CD4-positive, alpha-beta T cell treated with Interferon gamma for 1 hour (primary cell): ENCODE measurements around the gene CHTF18.
"Not testable (repeated sequence)": the region's sequence is repeated elsewhere in the genome, so short reads cannot be mapped to it uniquely, and the experiment has no call there.

Experiments used
- DNase-seq: peaks from one replicate; pipeline ENCODE4 v3.0.0-alpha.2; 2020

CHTF18 gene

DNA sequence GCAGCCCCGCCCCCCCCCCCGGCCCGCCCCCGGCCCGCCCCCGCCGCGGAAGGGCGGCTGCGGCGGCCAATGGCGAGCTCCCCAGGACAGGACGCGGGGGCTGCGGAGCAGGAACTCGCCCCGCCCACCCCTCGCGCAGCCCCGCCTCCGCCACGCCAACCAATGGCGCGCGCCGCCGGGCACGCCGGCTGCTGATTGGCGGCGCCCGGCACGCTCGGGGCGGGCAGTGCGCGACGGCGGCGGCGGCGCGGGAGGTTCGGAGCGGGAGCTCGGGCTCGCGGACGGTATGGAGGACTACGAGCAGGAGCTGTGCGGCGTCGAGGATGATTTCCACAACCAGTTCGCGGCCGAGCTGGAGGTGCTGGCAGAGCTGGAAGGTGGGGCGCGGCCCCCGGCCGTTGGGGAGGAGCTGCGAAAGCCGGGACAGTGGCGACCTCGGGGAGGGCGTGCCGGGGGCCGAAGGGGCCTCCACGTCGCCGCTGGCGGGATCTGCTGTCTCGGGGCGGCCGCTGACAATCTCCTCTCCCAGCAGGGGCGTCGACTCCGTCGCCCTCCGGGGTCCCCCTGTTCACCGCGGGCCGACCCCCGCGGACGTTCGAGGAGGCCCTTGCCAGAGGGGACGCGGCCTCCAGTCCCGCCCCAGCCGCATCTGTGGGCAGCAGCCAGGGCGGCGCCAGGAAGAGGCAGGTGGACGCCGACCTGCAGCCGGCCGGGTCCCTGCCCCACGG is at the start of gene CHTF18:
Gene CHTF18 (plus strand): TSS at position 222 of the 728 bp plus-strand sequence. CDS start 65 bp downstream, at position 287.
- peak; percentile 95 for DNase-seq

DNA sequence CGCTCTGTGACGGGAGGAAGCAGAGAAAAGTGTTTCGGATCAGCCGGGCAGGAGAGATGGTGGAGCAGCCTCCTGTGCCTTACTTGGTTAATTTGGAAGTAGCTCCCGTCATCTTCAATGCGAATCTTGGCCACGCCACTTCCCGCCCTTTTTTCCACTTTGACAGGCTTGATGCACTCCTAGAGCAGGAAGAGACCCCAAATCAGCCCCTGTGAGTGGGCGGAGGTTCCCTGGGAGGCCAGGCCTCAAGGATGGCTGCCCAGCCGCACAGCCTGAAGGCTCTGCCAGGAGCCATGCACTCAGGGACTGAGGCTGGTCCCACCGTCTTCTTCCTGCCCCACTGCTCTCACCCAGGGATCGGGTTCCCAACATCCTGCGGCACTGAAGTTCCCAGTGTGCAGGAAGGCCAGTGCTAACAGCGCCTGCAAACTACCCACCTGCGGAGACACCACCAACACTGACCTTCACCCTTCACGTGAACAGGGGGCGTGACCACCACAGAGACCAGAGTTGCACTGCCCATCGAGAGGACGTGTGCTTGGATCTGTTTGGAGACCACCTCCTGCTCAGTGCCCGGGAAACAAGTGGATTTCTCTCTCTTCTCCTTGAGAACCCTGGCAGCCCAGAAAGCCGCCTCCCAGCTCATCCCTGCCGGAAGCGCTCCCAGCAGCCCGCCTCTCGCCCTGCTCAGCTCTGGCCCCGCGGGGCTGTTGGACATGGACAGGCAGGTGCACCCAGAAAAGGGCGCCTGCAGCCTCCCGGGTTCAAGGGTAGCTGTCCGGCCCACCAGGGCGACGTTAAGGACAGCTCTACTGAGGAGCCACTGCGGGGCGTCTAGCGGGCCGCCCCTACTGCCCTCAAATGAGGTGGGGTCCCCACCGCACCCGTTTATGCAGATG is 48.6 kb upstream of the CHTF18 start:
- DNase-seq = no peak

DNA sequence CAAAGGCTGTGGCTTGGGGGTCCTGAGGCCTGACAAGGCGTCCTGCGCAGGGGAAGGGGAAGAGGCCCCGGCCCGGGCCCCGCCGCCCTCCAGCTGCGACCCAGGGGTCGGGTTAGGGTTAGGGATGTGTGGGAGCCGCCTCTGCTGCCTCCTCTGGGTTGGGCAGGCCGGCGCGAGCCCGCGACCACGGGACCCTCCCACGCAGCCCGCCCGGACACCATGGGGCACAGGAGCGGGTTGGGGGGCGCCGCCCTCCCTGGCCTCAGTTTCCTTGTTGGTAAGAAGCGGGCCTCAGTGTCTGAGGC is 48.0 kb upstream of the CHTF18 start:
- no peak for DNase-seq

DNA sequence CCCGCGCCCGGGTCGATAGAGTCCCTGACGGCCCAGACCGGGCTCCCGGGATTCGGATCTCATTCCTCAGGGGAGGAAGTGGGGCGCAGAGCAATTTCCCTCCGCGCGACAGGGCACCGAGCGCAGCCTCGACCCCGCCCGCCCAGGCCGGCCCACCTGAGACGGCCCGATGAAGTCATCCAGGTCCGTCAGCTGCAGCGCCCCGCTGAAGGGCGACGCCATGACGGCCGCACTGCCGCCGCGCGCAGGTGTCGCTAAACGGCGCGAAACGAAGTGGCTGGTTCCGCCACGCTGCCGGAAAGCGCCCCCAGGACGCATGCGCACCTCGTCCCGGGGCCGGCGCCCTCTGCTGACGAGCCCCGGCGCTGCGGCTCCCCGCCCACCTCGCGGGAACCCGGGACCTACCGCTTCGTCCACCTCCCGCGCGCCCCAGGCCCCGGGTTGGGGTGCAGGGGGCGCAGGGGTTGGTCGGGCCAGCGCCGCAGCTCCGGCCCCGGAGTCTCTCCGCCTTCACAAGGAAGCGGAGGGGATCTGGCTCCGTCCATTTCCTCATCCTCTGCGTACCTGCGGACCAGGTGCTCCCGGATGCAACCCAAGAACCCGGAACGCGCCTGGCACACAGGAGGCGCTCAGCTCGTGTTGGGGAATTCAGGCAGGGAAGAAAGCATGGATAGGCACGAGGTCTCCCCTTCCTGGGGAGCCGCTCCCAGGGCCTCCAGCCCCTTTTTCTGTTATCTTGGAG is 47.5 kb upstream of the CHTF18 start, which contains the start of gene CIAO3:
Gene CIAO3 (minus strand): TSS at position 234 of the 742 bp plus-strand sequence. CDS start 12 bp downstream, at position 222.
- peak; percentile 87 for DNase-seq

DNA sequence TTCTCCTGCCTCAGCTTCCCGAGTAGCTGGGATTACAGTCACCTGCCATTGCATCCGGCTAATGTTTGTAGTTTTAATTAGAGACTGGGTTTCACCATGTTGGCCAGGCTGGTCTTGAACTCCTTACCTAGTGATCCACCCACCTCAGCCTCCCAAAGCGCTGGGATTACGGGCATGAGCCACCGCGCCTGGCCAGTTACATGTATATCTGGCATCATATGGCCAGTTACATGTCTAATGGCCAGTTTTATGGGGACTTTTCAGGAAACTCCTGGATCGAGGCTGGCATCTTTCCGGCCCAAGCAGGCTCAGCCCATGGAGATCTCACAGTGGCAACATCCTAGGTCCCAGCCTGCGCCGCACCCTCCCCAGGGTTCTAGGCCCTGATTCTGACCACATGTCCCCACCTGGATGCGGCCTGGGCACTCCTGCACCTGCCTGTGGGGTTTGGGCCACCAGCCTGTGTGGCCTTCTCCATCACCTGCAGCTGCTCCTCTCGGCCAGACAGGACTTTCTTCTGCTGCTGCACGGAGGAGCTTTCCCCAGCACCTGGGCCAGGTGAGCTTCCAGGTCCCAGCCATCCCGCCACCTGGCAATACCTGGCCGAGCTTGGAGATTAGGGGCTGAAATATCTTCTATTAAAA is 46.3 kb upstream of the CHTF18 start:
- no peak for DNase-seq

DNA sequence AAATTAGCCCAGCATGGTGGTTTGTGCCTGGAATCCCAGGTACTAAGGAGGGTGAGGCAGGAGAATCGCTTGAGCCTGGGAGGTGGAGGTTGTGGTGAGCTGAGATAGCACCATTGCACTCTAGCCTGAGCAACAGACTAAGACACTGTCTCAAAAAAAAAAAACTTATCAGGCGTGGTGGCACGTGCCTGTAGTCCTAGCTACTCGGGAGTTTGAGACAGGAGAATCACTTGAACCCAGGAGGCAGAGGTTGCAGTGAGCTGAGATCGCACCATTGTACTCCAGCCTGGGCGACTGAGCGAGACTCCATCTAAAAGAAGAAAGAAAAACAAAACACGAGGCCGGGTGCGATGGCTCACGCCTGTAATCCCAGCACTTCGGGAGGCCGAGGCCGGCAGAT is 45.5 kb upstream of the CHTF18 start:
- DNase-seq = not testable (repeated sequence)

DNA sequence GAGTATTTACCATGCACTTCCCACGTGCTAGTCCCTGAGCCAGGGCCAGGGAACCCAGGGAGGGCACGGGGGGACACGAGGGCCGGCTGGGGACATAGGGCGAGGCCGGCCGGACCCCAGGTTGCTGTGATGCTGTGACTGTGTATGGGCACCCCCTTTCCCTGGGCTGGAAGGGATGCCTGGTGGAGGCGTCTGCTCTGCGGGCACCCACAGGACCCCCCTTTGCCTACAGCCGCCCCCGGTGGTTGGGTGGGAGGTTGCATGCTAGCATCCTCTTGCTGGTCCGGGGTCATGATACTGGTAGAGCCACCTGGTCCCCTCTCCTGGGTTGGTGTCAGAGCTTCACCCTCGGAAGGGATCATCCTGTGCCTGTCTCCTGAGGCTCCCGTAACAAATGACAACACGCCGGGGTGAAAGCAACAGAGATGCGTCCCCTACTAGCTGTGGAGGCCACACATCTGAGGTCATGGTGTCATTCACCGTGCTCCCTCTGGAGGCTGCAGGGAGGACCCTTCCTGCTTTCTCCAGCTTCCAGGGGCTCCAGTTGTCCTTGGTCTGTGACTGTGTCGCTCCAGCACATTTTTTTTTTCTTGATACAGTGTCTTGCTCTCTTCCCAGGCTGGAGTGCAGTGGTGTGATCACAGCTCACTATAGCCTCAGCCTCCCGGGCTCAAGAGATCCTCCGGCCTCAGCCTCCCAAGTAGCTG is 44.5 kb upstream of the CHTF18 start:
- DNase-seq = no peak

DNA sequence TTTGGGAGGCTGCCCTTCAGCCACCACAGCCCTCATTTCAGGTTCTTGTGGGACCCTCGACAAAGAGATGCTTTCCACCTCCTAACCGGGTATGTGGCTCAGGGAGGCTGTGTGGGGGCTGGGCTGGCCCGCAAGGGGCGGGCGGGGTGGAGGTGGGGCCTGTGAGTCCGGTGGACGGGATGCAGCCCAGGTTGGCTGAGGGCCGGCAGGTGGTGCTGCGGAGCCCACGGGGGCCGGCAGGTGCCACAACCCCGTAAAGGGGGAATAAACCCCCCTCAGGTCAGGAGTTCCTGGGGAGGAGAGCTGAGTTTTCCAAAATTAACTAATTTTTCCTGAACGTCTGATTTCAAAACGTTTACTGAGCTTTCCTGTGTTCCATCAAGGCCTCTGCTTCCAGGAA is 42.7 kb upstream of the CHTF18 start:
- DNase-seq = no peak

DNA sequence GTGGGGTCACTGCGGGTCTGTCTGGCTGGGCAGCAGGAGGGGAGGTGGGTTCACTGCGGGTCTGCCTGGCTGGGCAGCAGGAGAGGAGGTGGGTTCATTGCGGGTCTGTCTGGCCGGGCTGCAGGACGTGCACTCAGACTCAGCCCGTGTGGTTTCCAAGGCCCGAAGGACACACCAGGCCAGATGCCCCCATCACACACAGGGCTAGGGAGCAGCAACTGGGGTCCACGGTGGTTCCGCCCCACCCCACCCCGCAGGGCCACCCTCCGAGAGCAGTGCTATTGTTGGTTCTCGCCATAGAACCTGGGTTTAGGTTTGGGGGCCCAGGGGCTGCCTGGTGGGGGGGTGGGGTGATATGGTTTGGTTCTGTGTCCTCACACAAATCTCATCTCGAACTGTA is 41.8 kb upstream of the CHTF18 start:
- no peak for DNase-seq

DNA sequence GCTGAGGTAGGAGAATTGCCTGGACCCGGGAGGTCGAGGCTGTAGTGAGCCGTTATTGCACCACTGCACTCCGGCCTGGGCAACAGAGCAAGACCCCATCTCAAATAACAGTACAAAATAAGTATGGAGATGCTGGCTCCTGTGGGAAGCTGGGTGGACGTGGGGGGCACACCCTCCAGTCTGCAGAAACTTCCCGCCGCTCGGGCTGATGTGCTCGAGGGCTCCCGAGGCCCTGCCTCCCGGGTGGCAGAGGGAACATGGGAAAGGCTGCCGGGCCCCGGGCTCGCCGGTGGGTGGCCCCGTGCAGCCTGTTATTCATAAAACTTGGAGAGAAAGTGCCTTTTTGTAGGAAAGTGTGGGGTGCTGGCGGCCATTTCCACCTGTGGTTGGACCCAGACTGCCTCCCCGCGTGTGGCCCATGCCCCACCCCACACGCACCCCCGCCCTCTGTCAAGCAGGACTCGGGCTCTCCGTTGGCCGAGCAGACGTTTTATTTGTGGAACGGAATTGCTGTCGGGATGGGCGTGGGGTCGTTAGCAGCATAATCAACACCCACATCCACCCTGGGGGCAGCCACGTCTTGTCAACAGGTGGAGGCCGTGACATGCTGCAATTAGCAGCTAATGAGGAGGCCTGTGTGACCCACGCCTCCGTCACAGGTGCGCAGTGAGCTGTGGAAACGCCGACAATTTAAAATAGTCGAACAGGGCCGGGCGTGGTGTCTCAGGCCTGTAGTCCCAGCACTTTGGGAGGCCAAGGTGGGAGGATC is 40.3 kb upstream of the CHTF18 start:
- DNase-seq = no peak

DNA sequence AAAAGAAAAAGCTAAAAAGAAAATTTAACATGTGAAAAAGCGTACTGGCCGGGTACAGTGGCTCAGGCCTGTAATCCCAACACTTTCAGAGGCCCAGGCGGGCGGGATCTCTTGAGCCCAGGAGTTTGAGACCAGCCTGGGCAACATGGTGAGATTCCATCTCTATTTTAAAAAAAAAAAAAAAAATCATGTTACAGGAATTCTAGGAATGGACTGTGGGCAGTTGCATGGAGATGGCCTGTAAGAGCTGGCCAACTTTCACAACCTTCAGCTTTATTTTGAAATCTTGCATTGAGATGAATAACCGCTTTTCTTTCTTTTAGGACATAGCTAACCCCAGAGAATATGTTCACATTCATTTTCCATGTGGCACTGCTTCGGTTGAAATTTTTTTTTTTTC is 39.4 kb upstream of the CHTF18 start:
- no peak for DNase-seq

DNA sequence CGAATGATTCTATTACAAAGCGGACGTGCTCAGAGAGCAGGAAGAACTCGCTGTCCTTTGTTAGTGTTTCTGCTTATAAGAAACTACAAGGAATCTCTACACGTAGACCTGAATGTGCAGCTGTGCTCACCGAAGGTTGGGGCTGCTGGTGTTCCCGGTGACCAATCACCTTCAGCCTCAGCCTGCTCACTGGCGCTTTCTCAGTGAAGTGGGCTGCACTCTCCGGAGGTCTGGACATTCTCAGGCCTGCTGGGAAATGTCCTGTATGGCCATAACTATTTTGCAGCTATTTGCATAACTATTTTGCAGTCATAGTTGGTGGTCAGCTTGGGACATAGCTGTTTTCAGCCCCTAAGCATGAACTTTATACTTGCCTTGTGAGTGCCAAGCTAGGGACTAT is 37.9 kb upstream of the CHTF18 start:
- no peak for DNase-seq

DNA sequence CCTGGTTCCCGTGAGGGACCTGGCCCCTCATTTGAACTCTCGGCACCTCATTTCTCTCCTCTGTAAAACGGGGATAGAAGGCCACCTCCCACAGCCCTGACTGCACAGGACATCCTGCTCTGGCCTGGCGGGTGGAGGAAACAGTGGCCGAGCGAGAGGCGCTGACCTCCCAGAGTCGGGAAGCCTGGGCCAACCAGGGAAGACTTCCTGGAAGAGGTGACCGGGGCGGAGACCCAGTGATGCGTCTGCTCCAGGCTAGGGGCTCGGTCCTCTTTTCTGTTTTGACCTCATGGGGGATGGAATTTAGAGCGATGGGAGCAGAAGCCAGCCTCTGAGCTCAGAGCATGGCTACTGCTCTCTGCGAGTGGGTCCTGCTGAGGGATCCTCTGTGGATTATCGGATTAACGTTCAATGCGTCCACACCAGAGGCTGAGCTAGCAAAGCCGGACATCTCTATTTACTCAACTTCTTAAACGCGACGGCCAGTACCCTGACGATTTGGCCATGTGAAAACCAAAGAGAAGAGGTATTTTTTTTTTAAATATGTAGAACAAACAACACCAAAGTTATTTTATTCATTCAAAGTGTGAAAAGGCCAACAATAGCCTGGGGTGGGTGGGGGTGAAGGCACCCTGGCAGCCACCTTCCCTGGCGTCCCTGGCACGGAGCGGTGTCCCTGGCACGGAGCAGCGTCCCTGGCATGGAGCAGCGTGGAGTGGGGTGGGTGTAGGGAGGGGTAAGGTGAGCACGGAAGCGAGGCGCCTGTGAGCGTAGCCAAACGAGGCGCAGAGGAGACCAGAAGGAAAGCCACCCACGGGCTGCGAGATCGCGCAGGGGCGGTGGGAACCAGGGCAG is 37.0 kb upstream of the CHTF18 start:
- DNase-seq = no peak

DNA sequence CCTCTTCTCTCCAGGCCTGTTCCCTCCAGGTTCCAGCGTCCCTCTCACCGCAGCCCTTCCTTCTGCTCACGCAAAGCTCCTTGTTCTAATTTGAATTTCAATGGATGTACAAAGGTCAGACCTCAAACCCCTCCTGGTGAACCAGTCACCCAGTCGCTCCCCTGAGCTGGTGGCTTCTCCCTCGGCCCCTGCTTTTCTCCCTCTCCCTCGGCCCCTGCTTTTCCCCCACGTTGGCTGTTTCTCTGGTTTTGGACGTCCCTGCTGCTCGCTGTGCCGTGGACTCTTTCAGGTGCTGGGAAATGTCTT is 36.5 kb upstream of the CHTF18 start:
- no peak for DNase-seq

DNA sequence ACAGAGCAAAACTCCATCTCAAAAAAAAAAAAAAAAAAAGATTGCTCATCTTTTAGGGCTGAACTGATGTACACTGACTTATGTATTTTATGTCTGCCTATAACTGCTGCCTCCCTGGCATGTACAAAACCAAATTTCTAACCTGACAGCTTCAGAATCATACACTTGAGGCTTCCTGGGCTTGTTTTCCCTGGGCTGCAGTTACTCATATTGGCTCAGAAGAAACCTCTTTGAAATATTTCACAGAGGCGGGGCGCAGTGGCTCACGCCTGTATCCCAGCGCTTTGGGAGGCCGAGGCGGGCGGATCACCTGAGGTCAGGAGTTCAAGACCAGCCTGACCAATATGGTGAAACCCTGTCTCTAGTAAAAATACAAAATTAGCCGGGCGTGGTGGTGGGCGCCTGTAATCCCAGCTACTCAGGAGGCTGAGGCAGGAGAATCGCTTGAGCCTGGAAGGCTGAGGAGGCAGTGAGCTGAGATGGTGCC is 34.3 kb upstream of the CHTF18 start:
- not testable (repeated sequence) for DNase-seq

DNA sequence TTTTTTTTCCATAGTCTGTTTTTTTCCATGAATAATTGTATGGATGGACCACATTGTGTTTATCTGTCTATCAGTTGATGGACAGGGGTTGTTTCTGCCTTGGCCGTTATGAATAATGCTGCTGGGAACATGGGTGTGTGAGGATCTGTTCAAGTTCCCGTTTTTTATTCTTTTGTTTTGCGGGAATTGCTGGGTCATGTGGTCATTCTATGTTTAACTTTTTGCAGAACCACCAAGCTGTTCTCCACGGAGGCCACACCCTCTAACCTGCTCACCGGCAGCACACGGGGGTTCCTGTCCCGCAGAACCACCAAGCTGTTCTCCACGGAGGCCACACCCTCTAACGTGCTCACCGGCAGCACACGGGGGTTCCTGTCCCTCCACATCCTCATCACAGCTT is 33.8 kb upstream of the CHTF18 start:
- DNase-seq = no peak

DNA sequence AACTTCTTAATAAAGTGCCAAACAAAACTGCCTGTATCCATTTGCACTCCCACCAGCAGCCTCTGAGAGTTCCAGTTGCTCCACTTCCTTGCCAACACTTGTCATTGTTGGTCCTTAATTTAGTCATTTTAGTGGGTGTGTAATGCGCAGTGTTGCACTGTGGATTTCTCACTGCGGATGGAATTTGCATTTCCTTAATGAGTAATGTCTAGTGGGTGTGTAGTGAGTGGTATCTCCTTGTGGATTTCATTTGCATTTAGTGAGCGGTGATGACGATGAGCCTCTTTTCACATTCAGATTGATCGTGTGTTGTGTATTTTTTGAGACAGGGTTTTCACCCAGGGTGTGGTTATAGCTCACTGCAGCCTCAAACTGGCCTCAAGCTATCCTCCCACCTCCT is 32.0 kb upstream of the CHTF18 start:
- DNase-seq = no peak

DNA sequence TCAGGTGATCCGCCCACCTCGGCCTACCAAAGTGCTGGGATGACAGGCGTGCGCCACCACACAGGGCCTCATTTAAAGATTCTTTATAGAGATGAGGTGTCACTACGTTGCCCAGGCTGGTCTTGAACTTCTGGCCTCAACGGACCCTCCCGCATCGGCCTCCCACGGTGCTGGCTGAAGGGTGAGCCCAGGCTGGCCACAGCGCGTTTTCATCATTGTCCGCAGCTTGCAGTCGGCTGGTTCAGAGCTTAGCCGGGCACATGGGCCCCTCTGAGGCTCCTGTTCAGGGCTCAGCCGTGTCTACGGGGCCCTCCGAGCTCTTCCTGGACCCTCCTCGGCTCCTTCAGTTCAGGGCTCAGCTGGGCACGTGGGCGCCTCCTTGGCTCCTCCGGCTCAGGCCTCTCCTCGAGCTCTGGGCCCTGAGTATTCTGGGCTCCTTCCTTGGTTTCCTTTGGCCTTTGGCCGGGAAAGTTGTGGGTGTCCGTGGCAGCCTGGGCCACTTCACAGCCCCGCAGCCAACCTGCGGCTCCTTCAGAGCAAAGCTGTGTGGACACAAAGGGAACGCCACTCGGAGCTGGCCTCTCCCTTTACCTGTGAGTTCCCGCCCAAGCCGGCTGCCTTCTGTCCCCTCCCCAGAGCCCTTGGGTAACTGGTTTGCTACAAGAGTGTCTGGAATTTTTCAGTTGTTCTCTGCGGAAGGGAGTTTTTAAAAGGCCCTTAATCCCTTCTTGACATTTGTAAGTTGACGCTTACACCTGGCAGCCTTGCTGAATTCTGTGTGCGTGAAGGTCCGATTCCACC is 29.1 kb upstream of the CHTF18 start:
- no peak for DNase-seq

DNA sequence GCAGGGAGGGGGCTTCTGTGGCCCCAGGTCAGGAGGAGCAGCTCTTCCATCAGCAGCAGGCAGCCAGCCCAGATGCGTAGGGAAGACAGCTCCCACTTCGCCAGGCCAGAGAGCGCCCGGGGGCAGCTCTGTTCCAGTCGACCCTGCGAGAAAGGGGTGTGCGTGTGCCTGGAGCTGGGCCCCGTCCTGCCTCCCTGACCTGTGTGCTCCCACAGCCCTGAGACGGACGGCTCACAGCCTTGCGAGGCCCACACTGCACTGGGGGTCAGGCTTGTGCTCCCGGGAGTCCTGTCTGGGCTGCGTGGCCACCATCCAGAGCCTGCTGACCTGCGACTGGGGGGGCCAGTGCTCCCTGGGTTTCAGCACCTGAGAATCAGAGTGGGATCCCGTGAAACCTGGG is 28.4 kb upstream of the CHTF18 start:
- no peak for DNase-seq
